Upper lobe of left lung (tissue), 4 donors: Measurements from ENCODE around the gene TGIF1.

ENCODE experiments used
- CTCF ChIP-seq, 6 experiments: fragments of 450-650 bp in 4 of 6; fragments of 200-600 bp in 2 of 6; sonication (generic) in 2 of 6; IDR thresholded peaks; one replicate each; pipeline ENCODE4 v1.5.1; 2016 to 2019; ENCODE audit warnings: antibody characterized with exemption in 6 of 6
- POLR2A ChIP-seq, 4 donors: fragments of 450-650 bp; IDR thresholded peaks; one replicate each; pipeline ENCODE4 v1.5.1; 2016 to 2017; ENCODE audit warnings: antibody characterized with exemption in 4 of 4, mild to moderate bottlenecking in 2 of 4

GRCh38 chr18:3500016-3500415, 50.0 kb downstream of the TGIF1 start:
- TF ChIP-seq CTCF (IDR thresholded peaks at IDR 0.05) (no peak), POLR2A (IDR thresholded peaks at IDR 0.05) (no peak)
